Spleen (tissue), 11 donors: Measurements from ENCODE around the gene IMMP1L. TPM values are rescaled to one million over a fixed set of nuclear protein-coding genes. Genes with fewer than 3 reads are reported as not detected.

Experiments used
- DNase-seq: peaks from one replicate; pipeline ENCODE4 v3.0.0-alpha.2; 2020
- H3K27ac ChIP-seq, 8 donors: fragments of 200-600 bp; sonication (generic) in 7 of 8; 1 replicate in 4 of 8; 2 replicates in 4 of 8; pipeline versions ENCODE4 v1.5.0 to v1.8.0; 2016 to 2021; ENCODE audit warnings: inconsistent platforms in 4 of 8, mild to moderate bottlenecking in 4 of 8, moderate library complexity in 1 of 8
- H3K27me3 ChIP-seq, 7 donors: fragments of 200-600 bp; sonication (generic) in 6 of 7; replicated peaks in 1 of 7; 1 replicate in 4 of 7; 2 replicates in 3 of 7; pipeline versions ENCODE4 v1.5.0 to v1.8.0; 2016 to 2021; ENCODE audit warnings: inconsistent platforms in 3 of 7, mild to moderate bottlenecking in 1 of 7
- H3K36me3 ChIP-seq, 6 donors: fragments of 200-600 bp; sonication (generic) in 5 of 6; 1 replicate in 4 of 6; 2 replicates in 2 of 6; pipeline versions ENCODE4 v1.5.0 to v1.8.0; 2016 to 2021; ENCODE audit warnings: inconsistent platforms in 2 of 6
- H3K4me1 ChIP-seq, 6 donors: fragments of 200-600 bp; sonication (generic) in 5 of 6; 1 replicate in 3 of 6; 2 replicates in 3 of 6; pipeline versions ENCODE4 v1.5.0 to v1.8.0; 2016 to 2021; ENCODE audit warnings: inconsistent platforms in 3 of 6
- H3K4me3 ChIP-seq, 8 donors: fragments of 200-600 bp; sonication (generic) in 7 of 8; 1 replicate in 4 of 8; 2 replicates in 4 of 8; pipeline versions ENCODE4 v1.5.0 to v1.8.0; 2016 to 2021; ENCODE audit warnings: inconsistent platforms in 4 of 8, mild to moderate bottlenecking in 4 of 8, moderate library complexity in 2 of 8
- H3K9me3 ChIP-seq, 8 donors: fragments of 200-600 bp; sonication (generic) in 7 of 8; 1 replicate in 4 of 8; 2 replicates in 4 of 8; pipeline versions ENCODE4 v1.5.0 to v1.8.0; 2016 to 2021; ENCODE audit warnings: inconsistent platforms in 4 of 8
- POLR2A ChIP-seq, 3 donors: fragments of 450-650 bp; IDR thresholded peaks; one replicate each; pipeline ENCODE4 v1.5.1; 2017; ENCODE audit warnings: antibody characterized with exemption in 3 of 3, mild to moderate bottlenecking in 1 of 3
- POLR2AphosphoS5 ChIP-seq, 3 donors: sonication (generic); formaldehyde crosslinking; IDR thresholded peaks; one replicate each; pipeline ENCODE4 v1.5.1; 2017; ENCODE audit warnings: antibody characterized with exemption in 3 of 3
- WGBS, 5 donors: extraction: QIAGEN DNeasy Blood & Tissue Kit in 3 of 5; methylation state at CpG; one replicate each; pipeline versions ENCODE4 v1.1.5 to v1.1.7; 2013 to 2018; 5-methylcytosine and 5-hydroxymethylcytosine counted together
- intact Hi-C: fragments of 100-400 bp; cut with DNase I; formaldehyde crosslinking; loops from one replicate; pipeline ENCODE4 v1.15.0; 2023; ENCODE audit warnings: low total_unique reads
- polyA plus RNA-seq, 3 donors: library from polyadenylated mRNA; stranded (reverse); fragments of 200-250 nt; gene quantifications; one replicate each; pipeline ENCODE4 v1.2.1, GENCODE V29; 2013
- total RNA-seq, 7 donors: library from RNA; depleted of rRNA in 3 of 7; stranded (reverse); fragments of >200 nt in 3 of 7; fragmentation: NEBNext Ultra II Directional in 4 of 7; extraction: Animal tissue kit (Norgen Biotek cat#: 25700) in 4 of 7; gene quantifications; one replicate each; pipeline versions ENCODE4 v1.1.0 to v1.2.1, GENCODE V29; 2016 to 2021
- TF ChIP-seq, protein P1 (sequence below), 11 experiments: fragments of 200-600 bp in 7 of 11; fragments of 450-650 bp in 4 of 11; sonication (generic) in 4 of 11; IDR thresholded peaks in 8 of 11; conservative IDR thresholded peaks in 3 of 11; 1 replicate in 7 of 11; 2 replicates in 4 of 11; pipeline versions ENCODE4 v1.4.0 to v1.8.0; 2016 to 2021; ENCODE audit warnings: antibody characterized with exemption in 11 of 11, inconsistent platforms in 4 of 11, mild to moderate bottlenecking in 1 of 11
- donor health status: healthy with polysubstance abuse.
- donor health status: DM: no; HTN: no; CAD: no; lungs with moderate emphysema.
- donor health status: DM: no; HTN: no; CAD: no.
- donor health status: Bipolar disorder and iron deficiency.
- donor health status: healthy.
- donor health status: DM: no; HTN: no; CAD: no.
- donor health status: DM: yes; HTN: yes; CAD: no.

The IMMP1L gene
- total and polyA plus RNA-seq, 10 donors = 13.5 to 33.1 (median 20.1) TPM

DNA sequence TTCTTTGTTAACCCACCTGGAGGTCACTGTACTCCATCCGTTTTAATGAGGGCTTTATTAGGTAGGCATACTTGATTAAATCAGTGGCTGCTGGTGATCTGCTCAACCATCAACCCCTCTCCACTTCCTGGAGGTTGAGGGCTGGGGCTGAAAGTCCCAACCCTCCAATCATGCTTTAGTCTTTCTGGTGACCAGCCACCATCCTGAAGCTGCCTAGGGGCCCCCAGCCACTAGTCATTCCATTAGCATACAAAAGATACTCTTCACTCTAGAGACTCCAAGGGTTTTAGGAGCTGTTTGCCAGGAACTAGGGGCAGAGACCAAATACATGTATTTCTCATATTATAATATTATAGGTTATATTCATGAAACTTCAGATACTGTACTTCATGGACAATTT is 126.3 kb downstream of the IMMP1L start:
- Histone ChIP-seq H3K9me3 (no peaks in the 10 kb centered on the region), H3K4me3 (no peak overlapping the region), H3K4me1 (no peaks in the 10 kb centered on the region), H3K27me3 (no peaks in the 10 kb centered on the region), H3K36me3 (peaks cover 0 to 24% (median 3%) of the 10 kb centered on the region in 6 donors), H3K27ac (no peak overlapping the region)
- 80 to 92% (median 83%) methylated on average over 1 of the region's 1 CpG for WGBS, 5 donors
- DNase-seq = no peak
- TF ChIP-seq POLR2A (IDR thresholded peaks at IDR 0.05) (no peak), POLR2AphosphoS5 (IDR thresholded peaks at IDR 0.05) (no peak)
- TF ChIP-seq, protein P1, sequence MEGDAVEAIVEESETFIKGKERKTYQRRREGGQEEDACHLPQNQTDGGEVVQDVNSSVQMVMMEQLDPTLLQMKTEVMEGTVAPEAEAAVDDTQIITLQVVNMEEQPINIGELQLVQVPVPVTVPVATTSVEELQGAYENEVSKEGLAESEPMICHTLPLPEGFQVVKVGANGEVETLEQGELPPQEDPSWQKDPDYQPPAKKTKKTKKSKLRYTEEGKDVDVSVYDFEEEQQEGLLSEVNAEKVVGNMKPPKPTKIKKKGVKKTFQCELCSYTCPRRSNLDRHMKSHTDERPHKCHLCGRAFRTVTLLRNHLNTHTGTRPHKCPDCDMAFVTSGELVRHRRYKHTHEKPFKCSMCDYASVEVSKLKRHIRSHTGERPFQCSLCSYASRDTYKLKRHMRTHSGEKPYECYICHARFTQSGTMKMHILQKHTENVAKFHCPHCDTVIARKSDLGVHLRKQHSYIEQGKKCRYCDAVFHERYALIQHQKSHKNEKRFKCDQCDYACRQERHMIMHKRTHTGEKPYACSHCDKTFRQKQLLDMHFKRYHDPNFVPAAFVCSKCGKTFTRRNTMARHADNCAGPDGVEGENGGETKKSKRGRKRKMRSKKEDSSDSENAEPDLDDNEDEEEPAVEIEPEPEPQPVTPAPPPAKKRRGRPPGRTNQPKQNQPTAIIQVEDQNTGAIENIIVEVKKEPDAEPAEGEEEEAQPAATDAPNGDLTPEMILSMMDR (IDR thresholded peaks at IDR 0.05 in 8 of 11, conservative IDR thresholded peaks at IDR 0.05 in 3 of 11) = no peak
- intact Hi-C loops = no loop called here

Other genes starting within 250 kb of the IMMP1L start
- gene DCDC1, start 139.9 kb downstream of the IMMP1L start, total RNA-seq = under 1 TPM in 3 of 7 donors, not detected in 4; 0.23 to 0.88 (median 0.26) TPM
- under 1 TPM in 1 of 3 donors, not detected in 2; 0.03 TPM for gene DCDC1, start 139.9 kb downstream of the IMMP1L start, polyA plus RNA-seq
- 10 to 100 TPM; 15.2 to 24.5 (median 18.4) TPM for gene DNAJC24, start 139.8 kb downstream of the IMMP1L start, total RNA-seq
- 1 to 10 TPM; 3.0 to 7.5 (median 4.2) TPM for gene DNAJC24, start 139.8 kb downstream of the IMMP1L start, polyA plus RNA-seq
- 10 to 100 TPM; 16.9 to 34.6 (median 24.1) TPM for gene ELP4, start 145 bp upstream of the IMMP1L start, total RNA-seq
- gene ELP4, start 145 bp upstream of the IMMP1L start, polyA plus RNA-seq = 10 to 100 TPM in 2 of 3 donors, 1 to 10 TPM in 1; 6.1 to 12.5 (median 10.7) TPM